K562 (cell line): ENCODE data around the gene PCBP3. TPM values are rescaled to one million over a fixed set of nuclear protein-coding genes. Genes with fewer than 3 reads are reported as not detected.

Source experiments
- ATAC-seq: fragments of 200-7000 bp; cut with Tn5 transposase; 3 replicates; pipeline ENCODE4 v1.9.1; 2020; ENCODE audit warnings: moderate library complexity
- BruUV-seq: library from RNA; stranded (reverse); fragments of 400-500 nt; replicated peaks from 2 replicates; lab custom pipeline; 2021; lab: Mats Ljungman, UMichigan
- CTCF ChIA-PET: fragments of 300-600 bp; formaldehyde crosslinking; extraction: SDS; loops from one replicate; lab custom pipeline; 2021; ENCODE audit warnings: low intra/inter-chr PET ratio; lab: Yijun Ruan, JAX
- POLR2A ChIA-PET: fragments of 300-600, 350-650 bp; sonication (Branson Sonifier 250); formaldehyde crosslinking; extraction: SDS; loops from one replicate; lab custom pipeline; 2021; ENCODE audit warnings: antibody characterized with exemption, inconsistent platforms; lab: Yijun Ruan, JAX
- DNase-seq, 4 experiments: peaks; one replicate each; pipeline versions ENCODE4 v3.0.0 to v3.0.0-alpha.2; 2011 to 2018; ENCODE audit warnings: low spot score in 3 of 4, mixed read lengths in 3 of 4; ENCODE audit errors: extremely low read depth in 1 of 4
- FAIRE-seq: peaks from 2 replicates; lab custom pipeline; 2011; peaks lifted over from hg19 to GRCh38; lab: Jason Lieb, UNC
- H2AFZ ChIP-seq: 2 replicates; pipeline ENCODE4 v1.6.0; 2011; ENCODE audit warnings: low read depth, low read length, control low read depth, inconsistent platforms
- H3K27ac ChIP-seq: fragments of 200-600 bp; 3 replicates; pipeline ENCODE4 v1.8.0; 2011; ENCODE audit warnings: low read depth, mild to moderate bottlenecking, control low read depth, inconsistent platforms, low read length, moderate library complexity, mixed read lengths; ENCODE audit errors: extremely low read depth
- H3K27me3 ChIP-seq, 2 experiments: fragments of 300-600 bp in 1 of 2; 2 replicates in 1 of 2; 3 replicates in 1 of 2; pipeline versions ENCODE4 v1.6.0 to v1.8.0; 2011; ENCODE audit warnings: inconsistent platforms in 2 of 2, low read length in 2 of 2, mild to moderate bottlenecking in 1 of 2, mixed read lengths in 1 of 2, moderate library complexity in 1 of 2; ENCODE audit not compliant: control insufficient read depth in 2 of 2, insufficient read depth in 2 of 2
- H3K36me3 ChIP-seq: fragments of 300-600 bp; 3 replicates; pipeline ENCODE4 v1.8.0; 2011; ENCODE audit warnings: mild to moderate bottlenecking, low read length, inconsistent platforms; ENCODE audit not compliant: control insufficient read depth, insufficient read depth
- H3K4me1 ChIP-seq, 2 experiments: fragments of 200-600 bp in 1 of 2; replicated peaks in 1 of 2; 2 replicates in 1 of 2; 3 replicates in 1 of 2; pipeline versions ENCODE4 v1.5.1 to v1.8.0; 2011; ENCODE audit warnings: inconsistent platforms in 2 of 2, low read length in 2 of 2, mild to moderate bottlenecking in 1 of 2, mixed read lengths in 1 of 2, moderate library complexity in 1 of 2; ENCODE audit not compliant: control insufficient read depth in 2 of 2, insufficient read depth in 2 of 2
- H3K4me2 ChIP-seq: 2 replicates; pipeline ENCODE4 v1.6.1; 2011; ENCODE audit warnings: low read length, control low read depth, inconsistent platforms, mixed read lengths; ENCODE audit not compliant: insufficient read depth
- H3K4me3 ChIP-seq: fragments of 200-600 bp; sonication (generic), shearing (Covaris generic); 2 replicates; pipeline ENCODE4 v1.5.1; 2016; ENCODE audit warnings: control low read depth, inconsistent platforms
- H3K79me2 ChIP-seq: fragments of 200-600 bp; 3 replicates; pipeline ENCODE4 v1.8.0; 2011; ENCODE audit warnings: low read length, inconsistent platforms; ENCODE audit not compliant: control insufficient read depth, insufficient read depth
- H3K9ac ChIP-seq, 2 experiments: 2 replicates each; pipeline versions ENCODE4 v1.6.0 to v1.6.1; 2011; ENCODE audit warnings: low read depth in 2 of 2, low read length in 2 of 2, control low read depth in 1 of 2, inconsistent platforms in 1 of 2, mild to moderate bottlenecking in 1 of 2, mixed read lengths in 1 of 2; ENCODE audit not compliant: insufficient read depth in 1 of 2
- H3K9me1 ChIP-seq: one replicate; pipeline ENCODE4 v1.6.0; 2011; ENCODE audit warnings: inconsistent platforms, mild to moderate bottlenecking, low read length, moderate library complexity; ENCODE audit not compliant: control insufficient read depth, insufficient read depth
- H3K9me3 ChIP-seq: replicated peaks from 2 replicates; pipeline ENCODE4 v1.5.1; 2011; ENCODE audit warnings: low read depth, low read length, inconsistent platforms; ENCODE audit not compliant: control insufficient read depth, insufficient read depth
- H4K20me1 ChIP-seq: replicated peaks from 2 replicates; pipeline ENCODE4 v1.6.1; 2011; ENCODE audit warnings: low read length, inconsistent platforms, mixed read lengths; ENCODE audit not compliant: control insufficient read depth, insufficient read depth
- MAZ ChIP-seq, 2 experiments: fragments of 450-650 bp in 1 of 2; sonication (generic) in 1 of 2; formaldehyde crosslinking; IDR thresholded peaks in 1 of 2; conservative IDR thresholded peaks in 1 of 2; 2 replicates each; pipeline versions ENCODE4 v1.4.0 to v1.5.0; 2020; ENCODE audit warnings: mild to moderate bottlenecking in 1 of 2, missing genetic modification reagents in 1 of 2
- POLR3A ChIP-seq: IDR thresholded peaks from 2 replicates; pipeline ENCODE4 v1.6.1; 2011; ENCODE audit warnings: borderline replicate concordance, mild to moderate bottlenecking, moderate library complexity; ENCODE audit not compliant: insufficient read length, insufficient read depth; ENCODE audit errors: extremely low read depth
- WGBS: fragments of 100-300 bp; shearing (Covaris generic); methylation state at CpG from one replicate; pipeline ENCODE4 v1.1.6; 2016; ENCODE audit warnings: low coverage, mixed read lengths; ENCODE audit not compliant: insufficient coverage; ENCODE audit errors: missing lambda C conversion rate; 5-methylcytosine and 5-hydroxymethylcytosine counted together
- in situ Hi-C: fragments of 300-500 bp; cut with MboI; formaldehyde crosslinking; loops from 4 replicates; pipeline ENCODE4 v1.15.0; 2018; ENCODE audit warnings: inconsistent platforms, mixed read lengths
- intact Hi-C: fragments of 100-400 bp; cut with micrococcal nuclease; formaldehyde crosslinking; loops from 2 replicates; pipeline ENCODE4 v1.14.2; 2022
- polyA plus RNA-seq, 8 experiments: library from polyadenylated mRNA; depleted of rRNA in 4 of 8; stranded (reverse) in 5 of 8; unstranded in 3 of 8; fragments of >200 nt; fragmentation: Nextera tagmentation in 2 of 8; fragmentation: Illumina TruSeq in 1 of 8; extraction: Ambion mirVana in 2 of 8; extraction: Trizol in 1 of 8; gene quantifications; 2 replicates each; pipeline versions ENCODE4 v1.2.1 to v1.2.3, GENCODE V29; 2011 to 2014; ENCODE audit warnings: inconsistent platforms in 1 of 8, missing spikeins in 1 of 8
- total RNA-seq, 7 experiments: library from RNA; depleted of rRNA in 6 of 7; stranded (reverse); fragments of >200 nt in 6 of 7; fragmentation: Illumina TruSeq in 2 of 7; extraction: Trizol in 2 of 7; gene quantifications; 2 replicates each; pipeline versions ENCODE4 v1.2.1 to v1.2.3, GENCODE V29; 2011 to 2021; ENCODE audit warnings: low replicate concordance in 1 of 7
- TF ChIP-seq, protein P1 (sequence below): fragments of 250-450 bp; sonication (Bioruptor Pico); IDR thresholded peaks from 2 replicates; pipeline ENCODE4 v1.8.0; 2022; ENCODE audit warnings: moderate library complexity, mild to moderate bottlenecking, inconsistent platforms

PCBP3 gene
- total and polyA plus RNA-seq, 9 of the 15 experiments (the other 6 are each of a cell fraction or from before 2014, with no cell fraction given), result 0.18 TPM; not detected in 8

GRCh38 chr21:45950740-45951515 is 307.4 kb downstream of the PCBP3 start:
- POLR2A ChIA-PET, result no interaction called here
- peaks cover 5% of the 10 kb centered on the region for H4K20me1 ChIP-seq
- WGBS, result 2% methylated on average over 21 of the region's 21 CpGs
- H3K27me3 ChIP-seq, result peaks cover 52 to 68% of the 10 kb centered on the region in 2 experiments
- no peak overlapping the region for H2AFZ ChIP-seq
- H3K4me2 ChIP-seq, result no peak overlapping the region
- no peak overlapping the region for H3K4me3 ChIP-seq
- no peaks in the 10 kb centered on the region for H3K36me3 ChIP-seq
- TF ChIP-seq POLR3A, result no peak
- TF ChIP-seq, protein P1, sequence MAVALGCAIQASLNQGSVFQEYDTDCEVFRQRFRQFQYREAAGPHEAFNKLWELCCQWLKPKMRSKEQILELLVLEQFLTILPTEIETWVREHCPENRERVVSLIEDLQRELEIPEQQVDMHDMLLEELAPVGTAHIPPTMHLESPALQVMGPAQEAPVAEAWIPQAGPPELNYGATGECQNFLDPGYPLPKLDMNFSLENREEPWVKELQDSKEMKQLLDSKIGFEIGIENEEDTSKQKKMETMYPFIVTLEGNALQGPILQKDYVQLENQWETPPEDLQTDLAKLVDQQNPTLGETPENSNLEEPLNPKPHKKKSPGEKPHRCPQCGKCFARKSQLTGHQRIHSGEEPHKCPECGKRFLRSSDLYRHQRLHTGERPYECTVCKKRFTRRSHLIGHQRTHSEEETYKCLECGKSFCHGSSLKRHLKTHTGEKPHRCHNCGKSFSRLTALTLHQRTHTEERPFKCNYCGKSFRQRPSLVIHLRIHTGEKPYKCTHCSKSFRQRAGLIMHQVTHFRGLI (CRISPR knock-in tag), result no peak
- TF ChIP-seq MAZ (CRISPR knock-in tag; conservative IDR thresholded peaks at IDR 0.05 in 1 of 2, IDR thresholded peaks at IDR 0.05 in 1 of 2), result no peak
- no peaks in the 10 kb centered on the region; the same call in 1 of the 2 replicates for H3K9me3 ChIP-seq
- H3K9ac ChIP-seq, result peak overlapping the region in 1 of 2 experiments; percentile 55; a peak in 1 of 4 replicates
- intact Hi-C loops (no loop called here), in situ Hi-C loops (no loop called here)
- CTCF ChIA-PET, result no interaction called here
- H3K9me1 ChIP-seq, result no peaks in the 10 kb centered on the region
- H3K4me1 ChIP-seq, result peaks cover 8 to 21% of the 10 kb centered on the region in 2 experiments; a peak in 4 of 5 replicates
- no TSS peak for BruUV-seq
- no peak for ATAC-seq
- H3K79me2 ChIP-seq, result no peaks in the 10 kb centered on the region
- DNase-seq, result no peak
- FAIRE-seq, result no peak
- H3K27ac ChIP-seq, result no peak overlapping the region
